ENCODE measurements around the gene TCIRG1.

DNA sequence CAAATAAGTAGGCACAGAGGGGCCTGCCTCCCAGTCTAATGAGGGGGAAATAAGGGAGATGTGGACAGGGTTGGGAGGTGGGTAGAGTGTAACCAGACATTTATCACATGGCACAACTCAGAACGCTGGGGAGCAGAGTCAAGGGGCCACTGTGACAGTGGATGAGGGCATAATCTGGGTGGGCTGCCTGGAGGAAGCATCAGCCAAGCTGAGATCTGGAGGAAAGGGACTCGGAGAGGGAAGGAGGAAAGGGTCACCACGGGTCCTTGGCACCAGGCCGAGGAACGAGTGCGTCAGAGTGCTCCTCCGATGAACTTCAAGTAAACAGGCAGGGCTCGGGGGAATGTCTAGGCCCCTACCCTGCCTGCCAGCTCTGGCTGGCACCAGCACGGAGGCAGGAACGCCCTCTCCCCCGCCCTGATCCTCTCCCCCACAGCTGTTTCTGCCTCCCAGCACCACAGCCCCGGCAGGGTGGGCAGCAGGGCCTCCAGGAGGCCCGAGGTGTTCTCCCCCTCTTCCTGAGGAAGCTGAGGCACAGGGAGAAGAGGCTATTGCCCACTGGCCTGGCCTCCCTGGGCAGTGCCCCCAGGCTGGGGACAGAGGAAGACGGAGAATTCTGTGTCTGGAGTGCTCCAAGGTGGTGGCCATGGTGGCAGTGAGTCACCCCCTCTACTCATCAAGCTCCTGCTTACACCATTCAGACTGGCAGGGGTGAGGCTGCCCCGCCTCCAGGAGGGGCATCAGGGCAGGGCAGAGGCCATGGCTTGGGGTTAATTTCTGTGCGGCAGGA lies 24.5 kb upstream of the TCIRG1 start:
- TF ChIP-seq CTCF (IDR thresholded peaks at IDR 0.05) (no peak), POLR2A (IDR thresholded peaks at IDR 0.05) (no peak)
